Measurements from ENCODE around the gene S100A2.

The S100A2 gene

DNA sequence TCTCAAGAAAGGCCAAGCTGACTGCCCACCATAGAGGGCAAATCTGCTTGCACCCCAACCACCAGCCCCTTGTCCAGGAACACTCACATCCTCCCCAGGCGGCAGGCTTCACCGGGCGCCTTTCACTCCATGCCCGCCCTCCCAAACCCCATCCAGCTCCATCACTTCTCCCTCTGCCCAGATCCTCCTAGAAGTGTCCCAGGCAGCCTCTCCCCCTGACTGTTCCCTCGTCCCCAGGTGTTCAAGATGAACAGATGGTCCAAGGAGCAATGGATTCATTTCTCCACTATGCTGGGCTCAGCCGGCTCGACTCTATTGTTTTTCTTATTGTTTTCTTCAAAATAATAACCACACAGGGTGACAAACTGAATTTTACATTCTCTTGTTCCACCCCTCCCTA is 52.0 kb downstream of the S100A2 start:
- no peak overlapping the region for H3K4me3 ChIP-seq (ENCODE audit: low read length)
- TF ChIP-seq, protein P1, sequence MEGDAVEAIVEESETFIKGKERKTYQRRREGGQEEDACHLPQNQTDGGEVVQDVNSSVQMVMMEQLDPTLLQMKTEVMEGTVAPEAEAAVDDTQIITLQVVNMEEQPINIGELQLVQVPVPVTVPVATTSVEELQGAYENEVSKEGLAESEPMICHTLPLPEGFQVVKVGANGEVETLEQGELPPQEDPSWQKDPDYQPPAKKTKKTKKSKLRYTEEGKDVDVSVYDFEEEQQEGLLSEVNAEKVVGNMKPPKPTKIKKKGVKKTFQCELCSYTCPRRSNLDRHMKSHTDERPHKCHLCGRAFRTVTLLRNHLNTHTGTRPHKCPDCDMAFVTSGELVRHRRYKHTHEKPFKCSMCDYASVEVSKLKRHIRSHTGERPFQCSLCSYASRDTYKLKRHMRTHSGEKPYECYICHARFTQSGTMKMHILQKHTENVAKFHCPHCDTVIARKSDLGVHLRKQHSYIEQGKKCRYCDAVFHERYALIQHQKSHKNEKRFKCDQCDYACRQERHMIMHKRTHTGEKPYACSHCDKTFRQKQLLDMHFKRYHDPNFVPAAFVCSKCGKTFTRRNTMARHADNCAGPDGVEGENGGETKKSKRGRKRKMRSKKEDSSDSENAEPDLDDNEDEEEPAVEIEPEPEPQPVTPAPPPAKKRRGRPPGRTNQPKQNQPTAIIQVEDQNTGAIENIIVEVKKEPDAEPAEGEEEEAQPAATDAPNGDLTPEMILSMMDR (IDR thresholded peaks at IDR 0.05; ENCODE audit: low read depth, low read length) = no peak
- no peak for TF ChIP-seq EZH2phosphoT487 (IDR thresholded peaks at IDR 0.05; ENCODE audit: low read depth)
- no peak overlapping the region for H3K27ac ChIP-seq (ENCODE audit: low read length)
- H2AFZ ChIP-seq (ENCODE audit: low read depth, low read length) = no peak overlapping the region
- H3K4me1 ChIP-seq (ENCODE audit: low read length) = peaks cover 14% of the 10 kb centered on the region
- no peaks in the 10 kb centered on the region for H3K36me3 ChIP-seq (replicated peaks; ENCODE audit: low read depth, low read length)
- H3K4me2 ChIP-seq (ENCODE audit: low read length) = no peak overlapping the region
- no peaks in the 10 kb centered on the region for H3K79me2 ChIP-seq (ENCODE audit: low read length)
- H3K9ac ChIP-seq (ENCODE audit: low read length) = no peak overlapping the region
- H4K20me1 ChIP-seq (ENCODE audit: insufficient read depth, low read length) = no peaks in the 10 kb centered on the region
- H3K27me3 ChIP-seq (ENCODE audit: low read depth, low read length) = no peaks in the 10 kb centered on the region
- no peaks in the 10 kb centered on the region for H3K9me3 ChIP-seq (ENCODE audit: insufficient read depth, low read length)

GRCh38 chr1:153513023-153513422 is 52.6 kb downstream of the S100A2 start:
- no peak overlapping the region for H2AFZ ChIP-seq (ENCODE audit: low read depth, low read length)
- H3K4me2 ChIP-seq (ENCODE audit: low read length) = no peak overlapping the region
- no peaks in the 10 kb centered on the region for H3K9me3 ChIP-seq (ENCODE audit: insufficient read depth, low read length)
- H3K27ac ChIP-seq (ENCODE audit: low read length) = no peak overlapping the region
- no peak overlapping the region for H3K4me3 ChIP-seq (ENCODE audit: low read length)
- no peaks in the 10 kb centered on the region for H4K20me1 ChIP-seq (ENCODE audit: insufficient read depth, low read length)
- H3K36me3 ChIP-seq (replicated peaks; ENCODE audit: low read depth, low read length) = no peaks in the 10 kb centered on the region
- TF ChIP-seq, protein P1 (IDR thresholded peaks at IDR 0.05; ENCODE audit: low read depth, low read length) = peak; percentile 37
- TF ChIP-seq EZH2phosphoT487 (IDR thresholded peaks at IDR 0.05; ENCODE audit: low read depth) = no peak
- no peaks in the 10 kb centered on the region for H3K79me2 ChIP-seq (ENCODE audit: low read length)
- peaks cover 11% of the 10 kb centered on the region for H3K4me1 ChIP-seq (ENCODE audit: low read length)
- H3K9ac ChIP-seq (ENCODE audit: low read length) = no peak overlapping the region
- H3K27me3 ChIP-seq (ENCODE audit: low read depth, low read length) = no peaks in the 10 kb centered on the region

All from OCI-LY3 (cell line).